Stimulated activated CD4-positive, alpha-beta T cell treated with anti-CD3 and anti-CD28 coated beads, TNF-alpha, amount 100 ng/mL, for 1 hour (primary cell): ENCODE results near the gene TMEM229A.
"Not testable (repeated sequence)": the region's sequence is repeated elsewhere in the genome, so short reads cannot be mapped to it uniquely, and the experiment has no call there.

ENCODE experiments used
- DNase-seq, 3 donors: peaks; one replicate each; pipeline ENCODE4 v3.0.0-alpha.2; 2020; ENCODE audit warnings: low read depth in 3 of 3, low spot score in 1 of 3

TMEM229A gene

DNA sequence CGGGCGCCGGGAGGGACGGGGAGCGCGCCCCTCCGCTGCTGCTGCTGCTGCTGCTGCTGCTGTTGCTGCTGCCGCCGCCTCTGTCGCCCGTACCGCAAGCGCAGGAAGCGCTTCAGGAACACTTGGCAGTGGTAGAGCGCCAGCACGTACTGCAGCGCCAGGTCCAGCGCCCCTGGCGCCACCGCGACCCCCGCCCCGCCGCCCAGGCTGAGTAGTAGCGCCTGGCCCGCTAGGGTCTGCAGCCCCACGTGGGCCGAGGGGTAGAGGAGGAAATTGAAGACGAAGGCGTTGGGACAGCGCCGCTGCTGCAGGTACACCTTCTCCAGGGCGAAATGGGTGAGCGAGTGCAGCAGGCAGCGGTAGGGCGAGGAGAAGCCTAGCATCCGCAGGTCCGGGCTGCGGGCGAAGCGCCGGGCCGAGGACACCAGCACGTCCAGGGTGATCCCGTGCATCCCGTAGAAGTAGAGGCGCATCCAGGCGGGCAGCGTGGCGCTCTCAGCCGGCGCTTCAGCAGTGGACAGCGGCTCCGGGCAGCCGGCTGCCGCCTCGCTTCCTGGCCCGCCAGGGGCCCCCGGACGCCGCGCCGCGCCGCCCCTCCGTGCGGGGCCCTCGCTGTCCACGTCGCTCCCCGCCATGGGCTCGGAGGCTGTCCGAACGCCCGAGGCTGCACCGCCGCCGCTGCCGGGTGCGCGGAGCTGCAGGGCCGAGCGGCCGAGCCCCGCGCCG lies at the start of gene TMEM229A:
Gene TMEM229A (minus strand): TSS at position 699 of the 726 bp plus-strand sequence. CDS start 64 bp downstream, at position 635.
- DNase-seq, result no peak

DNA sequence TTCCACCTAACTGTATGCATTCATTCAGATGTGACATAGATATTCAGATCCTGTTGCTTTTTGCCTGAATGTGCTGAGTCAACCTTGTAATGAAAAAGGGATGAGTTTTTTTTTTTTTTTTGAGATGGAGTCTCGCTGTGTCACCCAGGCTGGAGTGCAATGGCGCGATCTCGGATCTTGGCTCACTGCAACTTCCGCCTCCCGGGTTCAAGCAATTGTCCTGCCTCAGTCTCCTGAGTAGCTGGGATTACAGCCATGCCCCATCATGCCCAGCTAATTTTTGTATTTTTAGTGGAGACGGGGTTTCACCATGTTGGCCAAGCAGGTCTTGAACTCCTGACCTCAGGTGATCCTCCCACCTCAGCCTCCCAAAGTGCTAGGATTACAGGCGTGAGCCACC lies 49.4 kb upstream of the TMEM229A start:
- DNase-seq, result not testable (repeated sequence)

DNA sequence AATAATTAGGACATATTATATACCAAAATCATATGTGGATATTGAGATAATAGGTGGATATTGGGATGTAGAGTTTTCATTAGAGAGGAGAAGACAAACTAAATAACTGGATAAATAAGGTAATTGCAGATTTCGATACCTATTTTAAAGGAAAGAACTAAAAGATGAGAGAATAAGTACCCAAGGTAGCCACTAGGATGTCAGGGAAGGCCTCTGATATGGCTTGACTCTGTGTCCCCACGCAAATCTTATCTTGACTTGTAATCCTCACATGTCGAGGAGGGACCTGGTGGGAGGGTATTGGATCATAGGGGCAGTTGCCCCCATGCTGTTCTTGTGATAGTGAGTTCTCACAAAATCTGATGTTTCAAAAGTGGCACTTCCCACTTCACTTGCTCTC lies 44.7 kb upstream of the TMEM229A start:
- DNase-seq, result no peak

DNA sequence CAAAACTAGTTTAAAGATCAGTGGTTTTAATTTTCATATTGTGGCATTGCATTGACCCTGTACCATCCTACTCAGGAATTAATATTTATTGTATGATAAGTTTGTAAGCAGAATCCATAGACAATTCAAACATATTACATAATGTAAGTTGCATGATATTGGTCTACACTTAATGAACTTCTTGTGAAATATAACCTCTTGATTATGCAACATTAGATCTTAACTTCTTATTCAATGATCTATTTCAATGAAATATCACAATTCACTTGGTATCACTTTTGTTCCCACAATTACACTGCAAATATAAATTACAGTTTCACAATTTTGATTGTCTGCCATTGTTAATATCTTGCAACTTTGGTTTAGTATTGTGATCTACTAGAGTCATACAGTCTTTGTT lies 44.0 kb upstream of the TMEM229A start:
- DNase-seq, result no peak

DNA sequence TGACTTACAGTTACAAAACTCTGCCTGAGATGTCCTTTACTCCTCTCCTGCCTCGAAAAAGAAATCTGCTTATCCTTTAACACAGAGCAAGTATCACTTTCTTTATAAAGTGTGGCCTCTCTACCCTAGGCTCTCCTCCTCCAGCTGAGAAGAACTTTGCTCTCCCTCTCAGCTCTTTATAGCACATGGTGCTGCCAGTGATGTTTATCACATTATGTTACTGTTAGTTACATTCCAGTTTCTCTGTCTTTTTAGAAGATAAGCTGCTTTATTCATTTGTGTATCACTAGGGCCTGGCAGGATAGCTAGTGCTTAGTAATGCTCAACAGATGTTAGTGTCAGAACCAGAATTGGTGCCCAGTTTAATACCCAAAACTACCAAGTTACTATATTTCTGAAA lies 41.1 kb upstream of the TMEM229A start:
- no peak for DNase-seq

GRCh38 chr7:124073310-124073645 lies 40.4 kb upstream of the TMEM229A start:
- no peak for DNase-seq

GRCh38 chr7:124072603-124073309 lies 39.9 kb upstream of the TMEM229A start:
- no peak for DNase-seq

DNA sequence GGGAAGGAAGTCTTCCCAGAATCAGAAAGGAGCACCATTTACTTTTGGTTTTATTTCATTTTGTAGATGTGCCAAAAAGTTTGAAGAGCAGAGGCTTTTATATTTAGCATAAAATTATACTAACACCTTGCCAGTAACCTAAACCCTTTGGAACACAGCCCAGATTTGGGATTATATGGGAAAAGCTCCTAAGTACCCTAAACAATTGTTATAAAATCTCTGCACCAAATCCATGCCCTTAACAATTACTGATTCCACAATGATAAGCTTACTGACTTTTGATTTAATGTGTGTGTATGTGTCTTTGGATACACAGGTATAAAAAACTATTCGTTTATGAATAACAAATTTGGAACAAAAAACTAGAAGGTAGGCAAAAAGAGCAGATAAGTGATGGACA lies 39.0 kb upstream of the TMEM229A start:
- DNase-seq, result no peak

DNA sequence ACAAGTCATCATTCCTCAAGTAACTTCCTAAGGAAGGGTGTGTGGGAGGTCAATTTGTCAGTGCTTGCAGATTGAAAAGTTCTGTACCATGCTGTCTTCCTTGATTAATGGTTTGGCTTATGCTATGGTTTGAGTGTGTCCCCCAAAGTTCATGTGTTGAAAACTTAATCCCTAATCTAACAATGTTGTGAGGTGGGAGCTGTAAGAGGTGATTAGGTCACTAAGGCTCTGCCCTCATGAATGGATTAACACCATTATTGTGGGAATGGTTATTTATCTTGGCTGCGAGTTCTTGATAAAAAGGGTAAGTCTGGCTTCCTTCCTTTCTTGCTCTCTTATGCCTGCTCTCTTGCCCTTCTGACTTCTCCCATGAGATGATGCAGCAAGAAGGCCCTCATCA lies 29.3 kb upstream of the TMEM229A start:
- no peak for DNase-seq

DNA sequence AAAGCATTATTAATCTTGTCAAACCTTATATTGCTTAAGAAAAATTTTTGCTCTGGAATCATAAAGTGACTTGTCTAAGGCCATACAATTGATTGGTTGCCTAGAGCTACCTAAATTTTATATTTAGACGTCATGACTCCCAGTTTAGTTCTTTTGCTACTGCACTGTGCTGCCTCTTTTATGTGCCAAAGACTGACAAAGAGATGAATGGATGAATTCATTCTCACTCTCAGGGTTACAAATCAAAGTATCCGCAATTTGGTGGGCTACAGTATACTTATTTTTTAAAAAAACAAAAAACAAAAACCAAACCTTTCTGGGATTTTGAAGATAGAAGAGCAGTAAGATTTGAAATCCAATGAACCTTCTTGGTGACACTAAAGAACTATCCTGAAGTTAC lies 27.7 kb upstream of the TMEM229A start:
- no peak for DNase-seq

- no peak for DNase-seq
Observed at GRCh38 chr7:124059375-124059774, 26.5 kb upstream of the TMEM229A start.

DNA sequence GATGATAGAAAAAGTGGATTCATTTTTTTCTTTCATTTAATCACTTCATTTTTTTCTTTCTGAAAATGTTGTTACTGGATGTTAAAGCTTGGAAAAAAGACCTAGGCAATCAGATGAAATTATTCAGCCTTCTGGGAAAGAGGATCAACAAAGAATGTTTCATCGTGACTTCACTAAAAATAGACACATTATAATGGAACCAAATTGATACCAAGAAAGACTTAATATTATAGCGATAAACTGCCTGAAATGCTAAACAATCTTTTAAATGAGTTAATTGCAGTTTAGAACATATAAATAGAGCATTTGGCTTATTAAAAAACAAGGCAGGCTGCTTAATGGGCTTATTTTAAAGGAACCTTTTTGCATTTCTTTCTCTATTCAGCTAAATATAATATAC lies 25.6 kb upstream of the TMEM229A start:
- DNase-seq, result no peak

GRCh38 chr7:124057872-124058271 lies 25.0 kb upstream of the TMEM229A start:
- DNase-seq, result no peak

DNA sequence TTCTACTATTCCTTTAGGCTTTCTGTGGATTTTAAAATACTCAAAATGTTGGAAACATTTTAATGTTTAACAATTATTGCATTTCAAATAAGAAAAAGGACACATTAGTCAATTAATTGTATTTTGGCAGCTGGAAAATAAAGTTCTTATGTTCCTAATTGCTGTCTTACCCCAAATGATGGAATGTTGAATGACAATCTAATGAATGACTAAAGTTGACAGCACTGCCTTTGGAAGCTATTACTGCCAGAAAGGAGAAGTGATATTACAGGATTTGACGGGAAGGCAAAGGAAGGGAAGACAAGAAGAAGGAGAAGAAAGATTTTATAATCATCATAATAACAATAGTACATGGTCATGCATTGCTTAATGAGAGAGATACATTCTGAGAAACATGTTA lies 23.4 kb upstream of the TMEM229A start:
- no peak for DNase-seq

- DNase-seq, result no peak
Observed at GRCh38 chr7:124051681-124052377, 19.0 kb upstream of the TMEM229A start.

DNA sequence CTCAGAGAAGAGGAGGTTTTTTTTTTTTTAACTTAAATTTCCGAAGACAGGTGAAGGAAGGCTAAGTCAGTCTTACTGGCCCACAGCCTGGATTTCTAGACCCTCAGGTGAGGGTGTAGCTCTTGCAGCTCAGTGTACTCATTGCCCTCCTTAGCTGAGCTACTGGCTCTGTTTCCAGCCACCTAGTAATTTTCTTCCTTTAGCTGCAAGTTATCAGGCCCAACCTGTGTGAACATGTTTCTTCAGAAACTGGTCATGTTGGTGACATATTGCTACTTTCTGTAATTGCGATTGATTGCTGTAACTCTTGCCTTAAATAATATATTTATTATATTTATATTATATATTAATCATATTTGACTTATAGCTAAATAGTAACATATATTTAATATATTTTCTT lies 10.0 kb upstream of the TMEM229A start:
- no peak for DNase-seq

DNA sequence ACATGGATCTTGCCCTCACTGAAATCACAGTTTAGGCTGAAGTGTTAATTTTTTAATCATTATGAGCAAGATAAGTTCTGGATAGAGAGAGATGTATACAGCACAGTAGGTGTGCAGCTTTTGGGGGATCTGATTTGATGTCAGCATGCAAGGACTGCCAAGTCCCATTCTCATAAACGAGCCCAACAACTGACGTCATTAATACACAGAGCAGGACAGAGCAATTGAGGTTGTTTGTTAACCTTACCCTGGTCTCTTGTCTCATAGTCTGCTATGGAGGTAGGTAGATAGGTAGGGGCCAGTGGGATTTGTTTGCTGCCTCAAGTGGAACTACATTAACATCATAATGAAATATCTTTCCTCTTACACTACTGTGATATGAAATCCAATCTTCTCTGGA lies 8.6 kb upstream of the TMEM229A start:
- no peak for DNase-seq

DNA sequence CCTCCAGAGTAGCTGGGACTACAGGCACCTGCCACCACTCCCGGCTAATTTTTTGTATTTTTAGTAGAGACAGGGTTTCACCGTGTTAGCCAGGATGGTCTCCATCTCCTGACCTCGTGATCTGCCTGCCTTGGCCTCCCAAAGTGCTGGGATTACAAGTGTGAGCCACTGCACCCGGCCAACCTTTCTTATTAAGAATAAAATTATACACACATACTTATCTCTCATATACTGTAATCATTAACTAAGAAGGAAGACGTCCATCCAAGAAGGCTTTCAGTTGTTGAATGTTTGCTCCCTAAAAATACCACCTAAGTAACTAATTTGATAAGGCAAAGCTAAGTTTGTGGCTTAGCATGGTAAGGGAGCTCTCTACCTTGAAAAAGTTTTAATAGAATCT lies 5.0 kb upstream of the TMEM229A start:
- DNase-seq, result not testable (repeated sequence)

- no peak for DNase-seq
Observed at GRCh38 chr7:124035706-124036105, 2.8 kb upstream of the TMEM229A start.

DNA sequence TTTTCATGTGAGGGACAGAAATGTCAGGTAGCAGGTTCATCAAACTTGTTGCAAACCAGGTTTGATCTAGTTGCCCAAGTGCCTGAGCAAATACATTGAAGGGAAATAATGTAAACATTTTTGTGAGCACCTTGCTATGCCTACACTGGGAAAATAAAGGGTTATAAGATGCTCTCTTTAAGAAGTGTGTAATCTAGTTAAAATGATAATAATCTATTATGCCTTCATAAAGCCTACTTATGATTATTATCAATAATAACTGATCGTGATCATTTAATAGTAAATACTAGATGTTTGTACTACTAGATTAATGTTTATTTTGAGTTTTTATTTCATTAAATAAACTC lies 1.9 kb upstream of the TMEM229A start:
- no peak for DNase-seq

GRCh38 chr7:124033807-124034753 lies 1.2 kb upstream of the TMEM229A start:
- no peak for DNase-seq
